ENCODE results near the gene TOLLIP. TPM values are rescaled to one million over a fixed set of nuclear protein-coding genes. Genes with fewer than 3 reads are reported as not detected.
"Not testable (repeated sequence)": the region's sequence is repeated elsewhere in the genome, so short reads cannot be mapped to it uniquely, and the experiment has no call there.

The TOLLIP gene
- total RNA-seq, 1 donor from 2014 or later = 128 TPM

DNA sequence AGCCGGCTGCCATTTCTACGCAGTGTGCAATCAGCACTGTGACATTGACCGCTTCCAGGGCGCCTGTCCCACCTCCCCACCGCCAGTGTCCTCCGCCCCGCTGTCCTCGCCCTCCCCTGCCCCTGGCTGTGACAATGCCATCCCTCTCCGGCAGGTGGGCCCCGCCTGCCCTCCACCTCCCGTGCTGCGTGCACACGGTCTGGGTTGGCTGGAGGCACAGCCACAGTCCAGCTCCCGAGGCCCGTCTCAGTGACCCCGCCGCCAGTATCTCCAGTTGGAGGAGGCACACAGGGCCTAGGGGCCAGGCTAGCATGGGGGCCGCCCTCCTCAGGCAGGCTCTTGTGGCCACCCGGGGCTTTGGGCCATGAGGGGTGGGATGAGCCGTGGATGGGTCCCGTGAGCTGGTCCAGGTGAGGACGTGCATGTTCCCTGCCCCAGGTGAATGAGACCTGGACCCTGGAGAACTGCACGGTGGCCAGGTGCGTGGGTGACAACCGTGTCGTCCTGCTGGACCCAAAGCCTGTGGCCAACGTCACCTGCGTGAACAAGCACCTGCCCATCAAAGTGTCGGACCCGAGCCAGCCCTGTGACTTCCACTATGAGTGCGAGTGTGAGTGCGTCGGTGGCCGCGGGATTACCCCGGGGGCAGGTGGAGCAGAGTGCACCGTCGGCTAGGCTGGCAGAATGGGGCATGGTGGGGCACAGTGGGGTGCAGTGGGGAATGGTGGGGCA lies 56.9 kb downstream of the TOLLIP start:
- ATAC-seq (no peak), DNase-seq (ENCODE audit: low spot score) (no peak)

DNA sequence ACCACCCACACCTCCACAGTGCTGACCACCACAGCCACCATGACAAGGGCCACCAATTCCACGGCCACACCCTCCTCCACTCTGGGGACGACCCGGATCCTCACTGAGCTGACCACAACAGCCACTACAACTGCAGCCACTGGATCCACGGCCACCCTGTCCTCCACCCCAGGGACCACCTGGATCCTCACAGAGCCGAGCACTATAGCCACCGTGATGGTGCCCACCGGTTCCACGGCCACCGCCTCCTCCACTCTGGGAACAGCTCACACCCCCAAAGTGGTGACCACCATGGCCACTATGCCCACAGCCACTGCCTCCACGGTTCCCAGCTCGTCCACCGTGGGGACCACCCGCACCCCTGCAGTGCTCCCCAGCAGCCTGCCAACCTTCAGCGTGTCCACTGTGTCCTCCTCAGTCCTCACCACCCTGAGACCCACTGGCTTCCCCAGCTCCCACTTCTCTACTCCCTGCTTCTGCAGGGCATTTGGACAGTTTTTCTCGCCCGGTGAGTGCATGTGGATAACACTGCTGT lies 58.1 kb downstream of the TOLLIP start:
- no peak for ATAC-seq

DNA sequence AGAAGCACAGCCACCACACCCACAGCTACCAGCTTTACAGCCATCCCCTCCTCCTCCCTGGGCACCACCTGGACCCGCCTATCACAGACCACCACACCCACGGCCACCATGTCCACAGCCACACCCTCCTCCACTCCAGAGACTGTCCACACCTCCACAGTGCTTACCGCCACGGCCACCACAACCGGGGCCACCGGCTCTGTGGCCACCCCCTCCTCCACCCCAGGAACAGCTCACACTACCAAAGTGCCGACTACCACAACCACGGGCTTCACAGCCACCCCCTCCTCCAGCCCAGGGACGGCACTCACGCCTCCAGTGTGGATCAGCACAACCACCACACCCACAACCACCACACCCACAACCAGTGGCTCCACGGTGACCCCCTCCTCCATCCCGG lies 59.0 kb downstream of the TOLLIP start:
- ATAC-seq; DNase-seq (ENCODE audit: low spot score): not testable (repeated sequence)

More for the DNA sequence above, 58.1 kb downstream of the TOLLIP start:
- no peak for DNase-seq (ENCODE audit: low spot score)

DNA sequence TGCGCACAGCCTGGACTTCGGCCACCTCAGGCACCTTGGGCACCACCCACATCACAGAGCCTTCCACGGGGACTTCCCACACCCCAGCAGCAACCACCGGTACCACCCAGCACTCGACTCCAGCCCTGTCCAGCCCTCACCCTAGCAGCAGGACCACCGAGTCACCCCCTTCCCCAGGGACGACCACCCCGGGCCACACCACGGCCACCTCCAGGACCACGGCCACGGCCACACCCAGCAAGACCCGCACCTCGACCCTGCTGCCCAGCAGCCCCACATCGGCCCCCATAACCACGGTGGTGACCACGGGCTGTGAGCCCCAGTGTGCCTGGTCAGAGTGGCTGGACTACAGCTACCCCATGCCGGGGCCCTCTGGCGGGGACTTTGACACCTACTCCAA lies 60.5 kb downstream of the TOLLIP start:
- DNase-seq (ENCODE audit: low spot score); ATAC-seq: not testable (repeated sequence)

DNA sequence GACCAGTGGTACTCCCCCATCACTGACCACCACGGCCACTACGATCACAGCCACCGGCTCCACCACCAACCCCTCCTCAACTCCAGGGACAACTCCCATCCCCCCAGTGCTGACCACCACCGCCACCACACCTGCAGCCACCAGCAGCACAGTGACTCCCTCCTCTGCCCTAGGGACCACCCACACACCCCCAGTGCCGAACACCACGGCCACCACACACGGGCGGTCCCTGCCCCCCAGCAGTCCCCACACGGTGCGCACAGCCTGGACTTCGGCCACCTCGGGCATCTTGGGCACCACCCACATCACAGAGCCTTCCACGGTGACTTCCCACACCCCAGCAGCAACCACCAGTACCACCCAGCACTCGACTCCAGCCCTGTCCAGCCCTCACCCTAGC lies 62.4 kb downstream of the TOLLIP start:
- DNase-seq (ENCODE audit: low spot score); ATAC-seq: not testable (repeated sequence)

DNA sequence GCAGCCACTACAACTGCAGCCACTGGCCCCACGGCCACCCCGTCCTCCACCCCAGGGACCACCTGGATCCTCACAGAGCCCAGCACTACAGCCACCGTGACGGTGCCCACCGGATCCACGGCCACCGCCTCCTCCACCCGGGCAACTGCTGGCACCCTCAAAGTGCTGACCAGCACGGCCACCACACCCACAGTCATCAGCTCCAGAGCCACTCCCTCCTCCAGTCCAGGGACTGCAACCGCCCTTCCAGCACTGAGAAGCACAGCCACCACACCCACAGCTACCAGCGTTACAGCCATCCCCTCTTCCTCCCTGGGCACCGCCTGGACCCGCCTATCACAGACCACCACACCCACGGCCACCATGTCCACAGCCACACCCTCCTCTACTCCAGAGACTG lies 63.1 kb downstream of the TOLLIP start:
- not testable (repeated sequence) for ATAC-seq

DNA sequence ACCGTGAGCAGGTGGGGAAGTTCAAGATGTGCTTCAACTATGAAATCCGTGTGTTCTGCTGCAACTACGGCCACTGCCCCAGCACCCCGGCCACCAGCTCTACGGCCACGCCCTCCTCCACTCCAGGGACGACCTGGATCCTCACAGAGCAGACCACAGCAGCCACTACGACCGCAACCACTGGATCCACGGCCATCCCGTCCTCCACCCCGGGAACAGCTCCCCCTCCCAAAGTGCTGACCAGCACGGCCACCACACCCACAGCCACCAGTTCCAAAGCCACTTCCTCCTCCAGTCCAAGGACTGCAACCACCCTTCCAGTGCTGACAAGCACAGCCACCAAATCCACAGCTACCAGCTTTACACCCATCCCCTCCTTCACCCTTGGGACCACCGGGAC lies 63.7 kb downstream of the TOLLIP start:
- DNase-seq (ENCODE audit: low spot score); ATAC-seq: not testable (repeated sequence)

More for the DNA sequence above, 63.1 kb downstream of the TOLLIP start:
- not testable (repeated sequence) for DNase-seq (ENCODE audit: low spot score)

DNA sequence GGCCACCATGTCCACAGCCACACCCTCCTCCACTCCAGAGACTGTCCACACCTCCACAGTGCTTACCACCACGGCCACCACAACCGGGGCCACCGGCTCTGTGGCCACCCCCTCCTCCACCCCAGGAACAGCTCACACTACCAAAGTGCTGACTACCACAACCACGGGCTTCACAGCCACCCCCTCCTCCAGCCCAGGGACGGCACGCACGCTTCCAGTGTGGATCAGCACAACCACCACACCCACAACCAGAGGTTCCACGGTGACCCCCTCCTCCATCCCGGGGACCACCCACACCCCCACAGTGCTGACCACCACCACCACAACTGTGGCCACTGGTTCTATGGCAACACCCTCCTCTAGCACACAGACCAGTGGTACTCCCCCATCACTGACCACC lies 64.9 kb downstream of the TOLLIP start:
- not testable (repeated sequence) for DNase-seq (ENCODE audit: low spot score); ATAC-seq

DNA sequence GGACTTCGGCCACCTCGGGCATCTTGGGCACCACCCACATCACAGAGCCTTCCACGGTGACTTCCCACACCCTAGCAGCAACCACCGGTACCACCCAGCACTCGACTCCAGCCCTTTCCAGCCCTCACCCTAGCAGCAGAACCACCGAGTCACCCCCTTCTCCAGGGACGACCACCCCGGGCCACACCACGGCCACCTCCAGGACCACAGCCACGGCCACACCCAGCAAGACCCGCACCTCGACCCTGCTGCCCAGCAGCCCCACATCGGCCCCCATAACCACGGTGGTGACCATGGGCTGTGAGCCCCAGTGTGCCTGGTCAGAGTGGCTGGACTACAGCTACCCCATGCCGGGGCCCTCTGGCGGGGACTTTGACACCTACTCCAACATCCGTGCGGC lies 65.9 kb downstream of the TOLLIP start:
- not testable (repeated sequence) for ATAC-seq; DNase-seq (ENCODE audit: low spot score)

DNA sequence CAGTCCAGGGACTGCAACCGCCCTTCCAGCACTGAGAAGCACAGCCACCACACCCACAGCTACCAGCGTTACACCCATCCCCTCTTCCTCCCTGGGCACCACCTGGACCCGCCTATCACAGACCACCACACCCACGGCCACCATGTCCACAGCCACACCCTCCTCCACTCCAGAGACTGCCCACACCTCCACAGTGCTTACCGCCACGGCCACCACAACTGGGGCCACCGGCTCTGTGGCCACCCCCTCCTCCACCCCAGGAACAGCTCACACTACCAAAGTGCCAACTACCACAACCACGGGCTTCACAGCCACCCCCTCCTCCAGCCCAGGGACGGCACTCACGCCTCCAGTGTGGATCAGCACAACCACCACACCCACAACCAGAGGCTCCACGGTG lies 66.7 kb downstream of the TOLLIP start:
- not testable (repeated sequence) for DNase-seq (ENCODE audit: low spot score); ATAC-seq

DNA sequence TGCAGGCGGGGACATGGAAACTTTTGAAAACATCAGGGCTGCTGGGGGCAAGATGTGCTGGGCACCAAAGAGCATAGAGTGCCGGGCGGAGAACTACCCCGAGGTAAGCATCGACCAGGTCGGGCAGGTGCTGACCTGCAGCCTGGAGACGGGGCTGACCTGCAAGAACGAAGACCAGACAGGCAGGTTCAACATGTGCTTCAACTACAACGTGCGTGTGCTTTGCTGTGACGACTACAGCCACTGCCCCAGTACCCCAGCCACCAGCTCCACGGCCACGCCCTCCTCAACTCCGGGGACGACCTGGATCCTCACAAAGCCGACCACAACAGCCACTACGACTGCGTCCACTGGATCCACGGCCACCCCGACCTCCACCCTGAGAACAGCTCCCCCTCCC lies 67.1 kb downstream of the TOLLIP start:
- ATAC-seq = no peak
- no peak for DNase-seq (ENCODE audit: low spot score)

DNA sequence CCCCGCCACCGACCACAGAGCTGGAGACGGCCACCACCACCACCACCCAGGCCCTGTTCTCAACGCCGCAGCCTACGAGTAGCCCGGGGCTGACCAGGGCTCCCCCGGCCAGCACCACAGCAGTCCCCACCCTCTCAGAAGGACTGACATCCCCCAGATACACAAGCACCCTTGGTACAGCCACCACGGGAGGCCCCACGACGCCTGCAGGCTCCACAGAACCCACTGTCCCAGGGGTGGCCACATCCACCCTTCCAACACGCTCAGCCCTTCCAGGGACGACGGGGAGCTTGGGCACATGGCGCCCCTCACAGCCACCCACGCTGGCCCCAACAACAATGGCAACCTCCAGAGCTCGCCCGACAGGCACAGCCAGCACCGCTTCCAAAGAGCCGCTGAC lies 67.7 kb downstream of the TOLLIP start:
- ATAC-seq (no peak), DNase-seq (ENCODE audit: low spot score) (no peak)

DNA sequence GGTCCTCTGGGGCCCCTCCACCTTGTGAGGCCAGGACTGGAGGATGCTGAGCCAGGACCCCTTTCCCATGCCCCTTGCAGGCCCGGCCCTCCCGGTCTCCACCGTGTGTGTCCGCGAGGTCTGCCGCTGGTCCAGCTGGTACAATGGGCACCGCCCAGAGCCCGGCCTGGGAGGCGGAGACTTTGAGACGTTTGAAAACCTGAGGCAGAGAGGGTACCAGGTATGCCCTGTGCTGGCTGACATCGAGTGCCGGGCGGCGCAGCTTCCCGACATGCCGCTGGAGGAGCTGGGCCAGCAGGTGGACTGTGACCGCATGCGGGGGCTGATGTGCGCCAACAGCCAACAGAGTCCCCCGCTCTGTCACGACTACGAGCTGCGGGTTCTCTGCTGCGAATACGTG lies 68.7 kb downstream of the TOLLIP start:
- ATAC-seq = no peak
- no peak for DNase-seq (ENCODE audit: low spot score)

DNA sequence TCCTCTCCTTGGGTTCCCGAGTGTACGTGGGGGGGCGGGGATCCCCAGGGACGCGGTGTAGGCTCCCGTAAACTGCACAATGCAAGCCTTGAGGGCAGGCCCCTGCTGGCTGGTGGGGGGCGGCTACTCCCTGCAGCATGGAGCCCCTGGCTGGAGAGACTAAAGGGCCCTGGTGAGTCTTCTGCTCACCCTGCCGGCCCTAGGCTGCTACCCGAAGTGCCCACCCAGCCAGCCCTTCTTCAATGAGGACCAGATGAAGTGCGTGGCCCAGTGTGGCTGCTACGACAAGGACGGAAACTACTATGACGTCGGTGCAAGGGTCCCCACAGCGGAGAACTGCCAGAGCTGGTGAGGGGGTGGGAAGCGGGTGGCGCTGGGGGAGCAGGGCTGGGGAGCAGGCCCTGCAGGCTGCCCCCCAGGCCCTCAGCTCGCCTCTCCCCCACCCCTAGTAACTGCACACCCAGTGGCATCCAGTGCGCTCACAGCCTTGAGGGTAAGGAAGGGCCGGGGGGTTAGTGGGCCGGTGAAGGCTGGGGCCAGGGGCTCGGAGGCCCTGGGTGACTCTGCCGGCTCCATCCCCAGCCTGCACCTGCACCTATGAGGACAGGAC lies 69.7 kb downstream of the TOLLIP start:
- ATAC-seq = no peak
- no peak for DNase-seq (ENCODE audit: low spot score)

DNA sequence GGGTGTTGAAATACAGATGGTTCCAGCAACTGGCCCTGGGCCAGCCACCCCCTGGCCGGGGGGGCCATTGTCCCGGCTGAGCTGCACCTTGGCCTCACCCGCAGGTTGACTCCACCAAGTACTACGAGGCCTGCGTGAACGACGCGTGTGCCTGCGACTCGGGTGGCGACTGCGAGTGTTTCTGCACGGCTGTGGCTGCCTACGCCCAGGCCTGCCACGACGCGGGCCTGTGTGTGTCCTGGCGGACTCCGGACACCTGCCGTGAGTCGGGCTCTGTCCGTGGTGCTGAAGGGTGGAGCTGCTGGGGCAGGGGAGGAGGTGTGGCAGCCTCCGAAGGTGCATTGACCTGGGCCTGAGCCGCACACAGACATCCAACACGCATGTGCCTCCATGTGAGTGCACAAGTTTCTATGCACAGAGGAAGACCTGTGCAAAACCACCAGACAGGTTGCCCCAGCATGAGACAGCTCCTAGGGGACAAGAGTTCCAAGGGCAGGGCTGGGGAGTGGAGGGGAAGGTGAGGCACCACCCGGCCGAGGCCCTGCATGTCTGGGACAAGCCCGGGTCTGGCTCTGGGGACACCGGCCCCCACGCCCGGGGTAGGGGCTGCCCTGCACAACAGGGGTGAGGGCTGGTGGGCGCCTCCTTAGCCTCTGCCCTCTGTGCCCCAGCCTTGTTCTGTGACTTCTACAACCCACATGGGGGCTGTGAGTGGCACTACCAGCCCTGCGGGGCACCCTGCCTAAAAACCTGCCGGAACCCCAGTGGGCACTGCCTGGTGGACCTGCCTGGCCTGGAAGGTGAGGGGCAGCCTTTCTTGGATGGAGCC lies 70.5 kb downstream of the TOLLIP start:
- peak; percentile 73 for DNase-seq (ENCODE audit: low spot score)
- ATAC-seq = peak; percentile 93

DNA sequence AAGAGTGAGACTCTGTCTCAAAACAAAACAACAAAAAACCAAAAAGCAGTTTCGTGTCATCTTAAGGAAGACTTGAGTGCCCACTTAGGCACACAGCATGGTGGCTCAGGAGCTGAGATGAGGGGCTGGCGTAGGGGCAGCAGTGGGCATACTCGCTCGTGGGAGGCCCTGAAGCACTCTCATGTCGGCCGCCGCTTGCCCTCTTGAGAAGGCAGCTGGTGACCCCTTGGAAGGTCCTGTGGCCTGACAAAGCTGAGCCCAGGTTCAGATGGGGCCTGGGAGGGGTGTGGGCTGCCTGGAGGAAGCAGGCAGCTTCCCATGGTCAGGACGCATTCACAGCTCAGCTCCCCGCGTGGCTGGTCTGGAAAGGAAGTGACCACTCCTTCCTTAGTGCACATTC lies 71.6 kb downstream of the TOLLIP start:
- no peak for DNase-seq (ENCODE audit: low spot score)
- no peak for ATAC-seq

DNA sequence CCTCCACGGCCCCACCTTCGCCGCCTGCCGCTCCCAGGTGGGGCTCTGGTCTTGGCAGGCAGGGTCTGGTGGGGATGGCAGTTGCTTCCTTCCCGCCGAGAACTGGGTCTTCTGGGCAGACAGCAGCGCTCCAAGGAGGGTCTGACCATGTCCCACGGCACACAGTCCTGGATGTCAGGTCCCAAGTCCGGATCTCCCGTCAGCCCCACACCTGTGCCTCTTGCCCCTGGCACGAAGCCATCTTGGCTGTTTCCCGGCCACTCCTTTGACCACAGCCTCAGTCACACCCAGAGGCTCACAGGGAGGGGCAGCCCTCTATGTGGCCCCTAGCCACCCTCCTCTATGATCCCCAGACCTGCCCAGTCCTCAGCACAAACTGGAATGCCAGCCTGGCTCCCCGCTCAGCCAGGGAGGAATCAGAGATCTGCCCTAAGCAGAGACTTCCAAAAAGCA lies 72.3 kb downstream of the TOLLIP start:
- ATAC-seq (no peak), DNase-seq (ENCODE audit: low spot score) (no peak)

DNA sequence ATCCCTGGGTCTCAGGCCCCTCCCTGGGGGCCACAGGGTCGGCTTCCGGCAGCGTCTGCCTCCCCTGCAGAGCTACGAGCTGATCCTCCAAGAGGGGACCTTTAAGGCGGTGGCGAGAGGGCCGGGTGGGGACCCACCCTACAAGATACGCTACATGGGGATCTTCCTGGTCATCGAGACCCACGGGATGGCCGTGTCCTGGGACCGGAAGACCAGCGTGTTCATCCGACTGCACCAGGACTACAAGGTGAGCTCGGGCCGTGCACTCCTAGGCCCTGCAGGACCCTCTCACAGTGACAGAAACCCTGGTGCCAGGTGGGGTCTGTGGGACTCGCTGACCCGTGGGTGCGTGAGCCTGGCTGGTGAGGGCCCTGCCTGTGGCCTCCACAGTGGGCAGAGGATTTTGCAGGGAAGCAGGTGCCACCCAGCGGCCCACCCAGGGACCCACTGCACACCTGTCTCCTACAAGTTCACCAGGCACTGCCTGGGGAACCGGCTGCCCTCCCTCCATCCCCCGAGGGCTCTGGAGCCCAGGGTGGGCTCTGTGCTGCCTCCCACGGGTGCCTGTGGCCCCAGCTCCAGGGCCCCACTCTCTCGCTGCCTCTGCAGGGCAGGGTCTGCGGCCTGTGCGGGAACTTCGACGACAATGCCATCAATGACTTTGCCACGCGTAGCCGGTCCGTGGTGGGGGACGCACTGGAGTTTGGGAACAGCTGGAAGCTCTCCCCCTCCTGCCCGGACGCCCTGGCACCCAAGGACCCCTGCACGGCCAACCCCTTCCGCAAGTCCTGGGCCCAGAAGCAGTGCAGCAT lies 72.9 kb downstream of the TOLLIP start:
- ATAC-seq (no peak), DNase-seq (ENCODE audit: low spot score) (no peak)

DNA sequence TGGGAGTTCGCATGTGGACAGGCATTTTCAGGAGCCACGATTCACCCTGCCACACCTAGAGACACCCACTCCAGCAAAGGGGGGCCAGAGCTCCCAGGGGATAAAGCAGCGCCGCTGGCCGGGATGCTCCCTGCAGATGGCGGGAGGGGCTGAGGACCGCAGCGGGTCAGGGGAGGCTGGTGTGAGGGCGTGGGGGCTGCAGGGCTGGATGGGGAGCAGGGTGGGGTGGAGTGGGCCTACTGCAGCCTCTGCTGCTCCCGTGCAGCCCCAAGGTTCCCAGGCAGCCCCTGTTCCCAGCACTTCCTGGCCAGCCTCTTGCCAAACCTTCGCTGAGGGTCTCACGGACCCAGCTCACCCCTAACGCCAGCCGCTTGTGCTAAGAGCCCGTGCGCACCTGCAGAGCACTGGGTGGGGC lies 73.5 kb downstream of the TOLLIP start:
- ATAC-seq (no peak), DNase-seq (ENCODE audit: low spot score) (peak; percentile 37)

DNA sequence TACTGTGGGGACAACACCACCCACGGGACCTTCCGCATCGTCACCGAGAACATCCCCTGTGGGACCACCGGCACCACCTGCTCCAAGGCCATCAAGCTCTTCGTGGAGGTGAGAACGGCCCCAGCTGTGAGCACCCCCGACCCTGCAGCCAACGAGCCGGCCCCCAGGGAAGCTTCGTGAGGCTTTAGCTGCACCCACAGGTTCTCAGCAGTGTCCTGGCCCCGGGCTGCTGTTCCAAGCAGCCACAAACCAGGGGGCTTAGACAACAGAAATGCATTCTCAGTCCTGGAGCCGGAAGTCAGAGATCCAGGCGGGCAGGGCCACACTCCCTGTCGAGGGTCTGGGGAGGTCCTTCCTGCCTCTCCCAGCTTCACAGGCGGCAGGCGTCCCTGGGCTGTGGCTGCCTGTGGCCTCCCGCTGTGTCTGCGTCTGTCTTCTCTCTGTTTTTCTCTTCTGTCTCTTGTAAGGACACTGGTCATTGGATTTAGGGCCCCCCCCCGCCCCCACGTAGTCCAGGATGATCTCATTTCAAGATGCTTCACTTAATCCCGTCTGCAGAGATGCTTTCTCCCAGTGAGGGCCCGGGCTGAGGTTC lies 74.0 kb downstream of the TOLLIP start:
- ATAC-seq (no peak), DNase-seq (ENCODE audit: low spot score) (peak; percentile 33)

All from left lobe of liver (tissue), 2 donors.